Endodermal cell (in vitro differentiated cells): ENCODE results near the gene SLCO1A2. TPM values are rescaled to one million over a fixed set of nuclear protein-coding genes. Genes with fewer than 3 reads are reported as not detected.

Source experiments
- DNase-seq: peaks from one replicate; pipeline ENCODE4 v3.0.0-alpha.2; 2017
- H3K27ac ChIP-seq: 2 replicates; pipeline ENCODE4 v1.5.1; 2013; ENCODE audit warnings: mild to moderate bottlenecking, low read depth, low read length, moderate library complexity
- H3K27me3 ChIP-seq: 2 replicates; pipeline ENCODE4 v1.6.1; 2013; ENCODE audit warnings: mild to moderate bottlenecking, low read length, moderate library complexity; ENCODE audit not compliant: insufficient read depth, control insufficient read depth, poor library complexity, severe bottlenecking
- H3K36me3 ChIP-seq: 2 replicates; pipeline ENCODE4 v1.7.0; 2013; ENCODE audit warnings: mild to moderate bottlenecking, low read length, moderate library complexity; ENCODE audit not compliant: control insufficient read depth, insufficient read depth
- H3K4me1 ChIP-seq: one replicate; pipeline ENCODE4 v1.7.0; 2013; ENCODE audit warnings: low read length; ENCODE audit not compliant: control insufficient read depth, insufficient read depth
- H3K4me3 ChIP-seq: 2 replicates; pipeline ENCODE4 v1.5.1; 2013; ENCODE audit warnings: mild to moderate bottlenecking, low read length, moderate library complexity
- H3K9ac ChIP-seq: 2 replicates; pipeline ENCODE4 v1.6.1; 2013; ENCODE audit warnings: mild to moderate bottlenecking, low read length, moderate library complexity; ENCODE audit not compliant: poor library complexity, severe bottlenecking; ENCODE audit errors: extremely low read depth
- H3K9me3 ChIP-seq: 2 replicates; pipeline ENCODE4 v1.6.1; 2013; ENCODE audit warnings: mild to moderate bottlenecking, low read length, moderate library complexity; ENCODE audit not compliant: control insufficient read depth
- H3K27ac Mint-ChIP-seq: 2 replicates; pipeline ENCODE4 v1.8.0; 2020; ENCODE audit warnings: mixed read lengths
- H3K27me3 Mint-ChIP-seq: 2 replicates; pipeline ENCODE4 v1.8.0; 2021; ENCODE audit warnings: mild to moderate bottlenecking, mixed read lengths; ENCODE audit not compliant: insufficient read depth
- H3K36me3 Mint-ChIP-seq: 2 replicates; pipeline ENCODE4 v1.8.0; 2020; ENCODE audit warnings: low read depth, mixed read lengths
- H3K4me1 Mint-ChIP-seq: 2 replicates; pipeline ENCODE4 v1.8.0; 2020; ENCODE audit warnings: mixed read lengths
- H3K4me3 Mint-ChIP-seq: 2 replicates; pipeline ENCODE4 v1.8.0; 2020; ENCODE audit warnings: mild to moderate bottlenecking, moderate library complexity, mixed read lengths
- H3K9me3 Mint-ChIP-seq: 2 replicates; pipeline ENCODE4 v1.8.0; 2020; ENCODE audit warnings: mild to moderate bottlenecking, mixed read lengths
- CTCF ChIP-seq: fragments of 200-600 bp; sonication (generic); conservative IDR thresholded peaks from 2 replicates; pipeline ENCODE4 v1.5.0; 2021; ENCODE audit warnings: antibody characterized with exemption, mild to moderate bottlenecking
- WGBS, 2 experiments: methylation state at CpG; one replicate each; pipeline versions ENCODE4 v1.1.5 to v1.1.7; 2013; ENCODE audit warnings: missing lambda C conversion rate in 2 of 2, mixed read lengths in 1 of 2; ENCODE audit not compliant: insufficient coverage in 1 of 2, insufficient read length in 1 of 2; 5-methylcytosine and 5-hydroxymethylcytosine counted together
- total RNA-seq, 2 donors: library from RNA; stranded (reverse); fragmentation: NEBNext Ultra II Directional in 1 of 2; extraction: Animal tissue kit (Norgen Biotek cat#: 25700) in 1 of 2; gene quantifications; 2 replicates in 1 of 2; 3 replicates in 1 of 2; pipeline ENCODE4 v1.2.1, GENCODE V29; 2021

Gene SLCO1A2
- total RNA-seq, 2 donors from 2014 or later = 7.3 to 35.4 TPM

- Mint-ChIP-seq H3K27me3 (no peaks in the 10 kb centered on the region), H3K9me3 (peaks cover 25% of the 10 kb centered on the region), H3K4me3 (no peak overlapping the region), H3K36me3 (peaks cover 24% of the 10 kb centered on the region), H3K4me1 (peaks cover 8% of the 10 kb centered on the region), H3K27ac (no peak overlapping the region)
- Histone ChIP-seq H3K4me3 (no peak overlapping the region), H3K36me3 (no peaks in the 10 kb centered on the region), H3K9ac (no peak overlapping the region), H3K9me3 (peaks cover 21% of the 10 kb centered on the region), H3K27ac (no peak overlapping the region), H3K27me3 (no peaks in the 10 kb centered on the region), H3K4me1 (peaks cover 3% of the 10 kb centered on the region)
- no peak for TF ChIP-seq CTCF
- no peak for DNase-seq
These were observed 2.7 kb upstream of the SLCO1A2 start for GRCh38 chr12:21337453-21337852.

- TF ChIP-seq CTCF = no peak
- Mint-ChIP-seq H3K4me3 (no peak overlapping the region), H3K4me1 (peaks cover 8% of the 10 kb centered on the region), H3K27me3 (no peaks in the 10 kb centered on the region), H3K36me3 (peaks cover 32% of the 10 kb centered on the region), H3K9me3 (peaks cover 33% of the 10 kb centered on the region), H3K27ac (no peak overlapping the region)
- no peaks in the 10 kb centered on the region for H3K36me3 ChIP-seq
- H3K4me3 ChIP-seq = no peak overlapping the region
- 96 to 97% methylated on average over 4 of the region's 5 CpGs for WGBS, 2 experiments
- DNase-seq = no peak
- H3K9ac ChIP-seq = no peak overlapping the region
- H3K9me3 ChIP-seq = peaks cover 28% of the 10 kb centered on the region
- H3K4me1 ChIP-seq = peaks cover 3% of the 10 kb centered on the region
- H3K27me3 ChIP-seq = no peaks in the 10 kb centered on the region
- no peak overlapping the region for H3K27ac ChIP-seq
These were observed 1.9 kb upstream of the SLCO1A2 start for GRCh38 chr12:21336656-21337055.

GRCh38 chr12:21330682-21331253 lies 3.9 kb downstream of the SLCO1A2 start:
- peaks cover 89% of the 10 kb centered on the region for H3K9me3 Mint-ChIP-seq

More at GRCh38 chr12:21330682-21331253, 3.9 kb downstream of the SLCO1A2 start:
- TF ChIP-seq CTCF = no peak
- no peaks in the 10 kb centered on the region for H3K36me3 ChIP-seq
- H3K27ac ChIP-seq = no peak overlapping the region
- no peak overlapping the region for H3K4me3 ChIP-seq
- 80 to 81% methylated on average over 1 of the region's 1 CpG for WGBS, 2 experiments
- peaks cover 86% of the 10 kb centered on the region for H3K9me3 ChIP-seq
- H3K36me3 Mint-ChIP-seq = peaks cover 80% of the 10 kb centered on the region
- no peak for DNase-seq
- no peak overlapping the region for H3K4me3 Mint-ChIP-seq
- no peaks in the 10 kb centered on the region for H3K4me1 Mint-ChIP-seq
- H3K27me3 ChIP-seq = no peaks in the 10 kb centered on the region
- no peaks in the 10 kb centered on the region for H3K4me1 ChIP-seq
- no peaks in the 10 kb centered on the region for H3K27me3 Mint-ChIP-seq
- no peak overlapping the region for H3K27ac Mint-ChIP-seq
- H3K9ac ChIP-seq = no peak overlapping the region
